Fibroblast of lung (primary cell): ENCODE measurements around the gene TWF2.

Experiments used
- CTCF ChIP-seq, 2 donors: IDR thresholded peaks in 1 of 2; conservative IDR thresholded peaks in 1 of 2; 1 replicate in 1 of 2; 2 replicates in 1 of 2; pipeline ENCODE4 v1.5.1; 2011 to 2012; ENCODE audit warnings: low read length in 2 of 2, control low read depth in 1 of 2, inconsistent platforms in 1 of 2, low read depth in 1 of 2, mild to moderate bottlenecking in 1 of 2
- EZH2 ChIP-seq: IDR thresholded peaks from 2 replicates; pipeline ENCODE4 v1.5.1; 2012; ENCODE audit warnings: low read length, control low read depth, mild to moderate bottlenecking; ENCODE audit errors: missing control alignments

GRCh38 chr3:52184690-52185089 lies 54.3 kb downstream of the TWF2 start:
- TF ChIP-seq CTCF (conservative IDR thresholded peaks at IDR 0.05 in 1 of 2, IDR thresholded peaks at IDR 0.05 in 1 of 2; ENCODE audit: low read depth in 1 of 2, low read length in 2 of 2) (no peak), EZH2 (no peak)
